ENCODE measurements around the gene TSKU. TPM values are rescaled to one million over a fixed set of nuclear protein-coding genes. Genes with fewer than 3 reads are reported as not detected.

Gene TSKU
- total and polyA plus RNA-seq, 2 experiments from 2014 or later = 30.6 to 30.8 TPM

DNA sequence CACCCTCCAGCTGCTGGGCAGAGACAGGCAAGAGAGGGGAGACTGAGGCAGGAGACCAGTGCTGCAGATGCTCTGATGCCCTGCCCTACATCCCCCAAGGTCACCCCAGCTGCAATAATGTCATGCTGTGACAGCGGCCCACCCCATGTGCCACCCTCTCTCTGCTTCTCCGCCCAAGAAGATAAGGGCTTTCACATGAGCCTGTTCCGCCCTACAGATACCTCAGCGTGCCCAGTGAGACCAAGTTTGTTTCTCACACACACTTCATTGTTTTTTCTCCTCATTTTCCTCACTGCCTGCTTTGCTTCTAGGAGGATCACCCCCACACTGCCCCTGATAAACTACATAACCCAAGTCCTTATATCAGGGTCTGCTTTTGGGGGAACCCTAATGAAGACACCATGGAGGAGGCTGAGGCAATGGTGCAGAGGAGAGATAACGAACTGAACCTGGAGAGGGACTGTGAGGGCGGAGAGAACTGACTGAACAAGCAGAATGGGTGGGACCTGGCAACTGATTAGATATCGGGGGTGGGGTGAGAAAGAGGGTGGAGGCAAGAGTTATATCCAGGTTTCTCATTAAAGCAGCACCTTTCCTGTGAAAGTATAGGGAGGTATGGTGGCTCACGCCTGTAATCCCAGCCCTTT, 37.5 kb upstream of the TSKU start:
- H3K4me2 ChIP-seq (ENCODE audit: unreplicated experiment) = no peak overlapping the region
- DNase-seq = no peak
- H3K9me3 ChIP-seq (ENCODE audit: low read depth) = no peaks in the 10 kb centered on the region
- no peak overlapping the region for H2AFZ ChIP-seq
- no peaks in the 10 kb centered on the region for H3K36me3 ChIP-seq (ENCODE audit: low read depth)
- H3K27me3 ChIP-seq (replicated peaks; ENCODE audit: insufficient read depth) = no peaks in the 10 kb centered on the region
- no peak overlapping the region for H3K9ac ChIP-seq
- H3K27ac ChIP-seq = no peak overlapping the region
- no peaks in the 10 kb centered on the region for H3F3A ChIP-seq (ENCODE audit: insufficient read depth)
- 90% methylated on average over 8 of the region's 8 CpGs for WGBS, 2 experiments (ENCODE audit: low coverage in 1 of 2, low lambda C conversion rate in 2 of 2, missing lambda C conversion rate in 2 of 2)
- TF ChIP-seq EZH2phosphoT487 (IDR thresholded peaks at IDR 0.05; ENCODE audit: insufficient read depth, low read depth) = no peak
- TF ChIP-seq EZH2 (IDR thresholded peaks at IDR 0.05; ENCODE audit: insufficient read depth, poor library complexity, severe bottlenecking) = no peak
- H4K20me1 ChIP-seq (ENCODE audit: insufficient read depth) = no peaks in the 10 kb centered on the region
- H3K4me3 ChIP-seq = no peak overlapping the region
- no peaks in the 10 kb centered on the region for H3K79me2 ChIP-seq (ENCODE audit: insufficient read depth)
- in situ Hi-C loops (cut with MboI) = no loop called here
- H3K4me1 ChIP-seq (ENCODE audit: insufficient read depth) = peaks cover 11% of the 10 kb centered on the region; the same call in 1 of the 2 replicates
- no peaks in the 10 kb centered on the region for H3K9me2 ChIP-seq (ENCODE audit: insufficient read depth)

DNA sequence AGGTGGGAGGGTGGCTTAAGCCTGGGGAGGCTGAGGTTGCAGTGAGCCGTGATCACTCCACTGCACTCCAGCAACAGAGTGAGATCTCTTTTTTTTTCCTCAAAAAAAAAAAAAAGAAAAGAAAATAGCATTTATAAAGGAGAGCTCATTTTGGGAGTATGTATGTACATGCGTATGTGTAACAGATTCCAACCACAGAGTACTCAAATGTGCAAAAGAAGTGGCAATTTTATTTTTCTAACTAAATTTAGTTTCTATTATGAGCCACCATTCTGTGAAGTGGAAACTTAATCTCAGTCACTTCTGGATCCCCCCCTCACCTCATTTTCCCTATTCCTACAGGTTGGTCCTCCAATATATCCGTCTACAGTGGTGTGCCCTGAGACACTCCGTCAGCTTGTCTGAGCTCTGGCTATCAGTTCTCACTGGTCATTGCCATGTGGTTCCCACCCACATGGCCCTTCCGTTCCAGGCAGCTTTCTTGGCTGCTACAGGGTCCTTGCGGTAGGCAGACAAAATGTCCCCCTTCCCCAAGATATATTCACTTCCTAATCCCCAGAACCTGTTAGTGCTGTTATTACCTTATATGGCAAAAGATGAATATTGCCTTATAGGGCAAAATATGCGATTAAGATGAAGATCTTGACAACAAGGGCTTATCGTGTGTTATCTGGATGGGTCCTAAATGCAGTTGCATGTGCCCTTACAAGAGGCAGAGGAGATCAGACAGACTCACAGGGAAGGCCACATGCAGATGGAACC, 35.8 kb upstream of the TSKU start:
- Histone ChIP-seq H3K4me2 (ENCODE audit: unreplicated experiment) (no peak overlapping the region), H3K4me3 (no peak overlapping the region), H3K79me2 (ENCODE audit: insufficient read depth) (no peaks in the 10 kb centered on the region), H3F3A (ENCODE audit: insufficient read depth) (no peaks in the 10 kb centered on the region), H3K9ac (no peak overlapping the region), H3K27me3 (replicated peaks; ENCODE audit: insufficient read depth) (no peaks in the 10 kb centered on the region), H3K9me3 (ENCODE audit: low read depth) (no peaks in the 10 kb centered on the region), H3K36me3 (ENCODE audit: low read depth) (no peaks in the 10 kb centered on the region), H3K4me1 (ENCODE audit: insufficient read depth) (peaks cover 13% of the 10 kb centered on the region), H4K20me1 (ENCODE audit: insufficient read depth) (no peaks in the 10 kb centered on the region), H3K27ac (no peak overlapping the region), H2AFZ (no peak overlapping the region), H3K9me2 (ENCODE audit: insufficient read depth) (no peaks in the 10 kb centered on the region)
- TF ChIP-seq EZH2 (IDR thresholded peaks at IDR 0.05; ENCODE audit: insufficient read depth, poor library complexity, severe bottlenecking) (no peak), EZH2phosphoT487 (IDR thresholded peaks at IDR 0.05; ENCODE audit: insufficient read depth, low read depth) (no peak)
- DNase-seq = no peak
- in situ Hi-C loops (cut with MboI) = no loop called here
- 63 to 66% methylated on average over 7 to 8 of the region's 8 CpGs for WGBS, 2 experiments (ENCODE audit: low coverage in 1 of 2, low lambda C conversion rate in 2 of 2, missing lambda C conversion rate in 2 of 2)

DNA sequence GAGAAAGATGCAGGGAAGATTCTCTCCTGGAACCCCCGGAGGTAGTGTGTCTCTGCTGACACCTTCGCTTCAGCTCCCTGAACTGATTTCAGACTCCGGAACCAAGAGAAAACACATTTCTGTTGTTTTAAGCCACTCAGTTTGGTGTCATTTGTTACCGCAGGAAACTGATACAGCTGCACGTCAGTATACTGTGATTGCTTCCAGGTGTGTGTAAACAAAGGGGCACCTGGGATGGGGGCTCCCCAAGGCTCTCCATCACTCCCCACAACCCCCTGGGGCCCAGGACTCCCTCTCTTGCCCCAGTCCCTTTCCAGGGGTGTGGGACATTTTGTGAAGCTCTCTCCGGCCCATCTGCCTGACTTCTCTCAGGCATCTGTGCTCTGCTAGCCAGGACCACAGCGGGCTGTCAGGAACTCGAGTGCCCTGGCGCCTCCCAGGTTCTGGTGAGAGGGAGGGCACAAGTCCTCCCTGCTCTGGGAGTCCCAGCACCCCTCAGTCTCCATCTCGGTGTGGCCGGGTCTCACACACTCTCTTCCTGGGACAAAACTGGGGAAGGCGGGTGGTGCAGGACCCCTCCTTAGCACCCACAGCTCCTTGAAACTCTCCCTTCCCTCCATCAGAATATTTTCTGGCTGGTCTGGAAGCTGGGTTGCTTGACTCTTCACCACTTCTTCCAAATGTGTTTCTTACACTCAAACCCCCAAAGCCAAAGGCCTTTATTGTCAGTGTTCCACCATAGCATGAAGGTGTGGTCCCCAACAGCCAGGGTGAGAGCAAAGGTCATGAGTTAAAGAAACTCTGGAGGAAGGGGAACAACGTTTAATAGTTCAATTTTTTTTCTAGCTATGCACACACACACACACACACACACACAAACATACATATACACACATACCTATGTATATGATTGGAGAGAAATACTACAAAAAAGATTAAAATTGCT, 35.0 kb upstream of the TSKU start:
- DNase-seq = no peak
- Histone ChIP-seq H3K4me2 (ENCODE audit: unreplicated experiment) (no peak overlapping the region), H3K9ac (no peak overlapping the region), H3F3A (ENCODE audit: insufficient read depth) (no peaks in the 10 kb centered on the region), H3K4me3 (no peak overlapping the region), H3K27me3 (replicated peaks; ENCODE audit: insufficient read depth) (no peaks in the 10 kb centered on the region), H3K4me1 (ENCODE audit: insufficient read depth) (peaks cover 12% of the 10 kb centered on the region), H3K36me3 (ENCODE audit: low read depth) (no peaks in the 10 kb centered on the region), H2AFZ (no peak overlapping the region), H3K79me2 (ENCODE audit: insufficient read depth) (no peaks in the 10 kb centered on the region), H3K9me3 (ENCODE audit: low read depth) (no peaks in the 10 kb centered on the region), H3K9me2 (ENCODE audit: insufficient read depth) (no peaks in the 10 kb centered on the region), H3K27ac (no peak overlapping the region), H4K20me1 (ENCODE audit: insufficient read depth) (no peaks in the 10 kb centered on the region)
- TF ChIP-seq EZH2 (IDR thresholded peaks at IDR 0.05; ENCODE audit: insufficient read depth, poor library complexity, severe bottlenecking) (no peak), EZH2phosphoT487 (IDR thresholded peaks at IDR 0.05; ENCODE audit: insufficient read depth, low read depth) (no peak)
- in situ Hi-C loops (cut with MboI) = no loop called here
- 79 to 82% methylated on average over 12 to 13 of the region's 13 CpGs for WGBS, 2 experiments (ENCODE audit: low coverage in 1 of 2, low lambda C conversion rate in 2 of 2, missing lambda C conversion rate in 2 of 2)

DNA sequence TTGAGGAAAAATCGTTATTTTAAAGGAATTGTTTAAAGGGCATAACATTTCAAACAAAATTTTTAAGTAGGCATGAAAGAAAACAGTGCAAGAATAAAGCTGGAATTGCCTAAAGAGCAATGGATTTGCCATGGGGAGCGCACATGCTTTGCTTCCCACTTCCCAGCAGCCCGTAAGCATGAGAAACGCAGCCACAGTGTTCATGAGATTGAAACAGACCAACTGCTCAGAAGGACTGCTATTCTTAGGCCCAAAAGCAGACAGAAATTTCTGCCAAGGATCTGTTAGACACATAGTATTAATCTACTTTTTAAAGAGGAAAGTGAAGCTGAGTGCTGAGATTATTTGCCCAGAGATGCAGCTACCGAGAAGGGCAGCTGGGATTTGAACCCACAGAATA, 34.2 kb upstream of the TSKU start:
- no peaks in the 10 kb centered on the region for H3K79me2 ChIP-seq (ENCODE audit: insufficient read depth)
- H3K4me1 ChIP-seq (ENCODE audit: insufficient read depth) = peaks cover 15% of the 10 kb centered on the region
- no peaks in the 10 kb centered on the region for H3F3A ChIP-seq (ENCODE audit: insufficient read depth)
- WGBS, 2 experiments (ENCODE audit: low coverage in 1 of 2, low lambda C conversion rate in 2 of 2, missing lambda C conversion rate in 2 of 2) = 84 to 91% methylated on average over 5 of the region's 5 CpGs
- no peak overlapping the region for H3K4me2 ChIP-seq (ENCODE audit: unreplicated experiment)
- H3K27me3 ChIP-seq (replicated peaks; ENCODE audit: insufficient read depth) = no peaks in the 10 kb centered on the region
- H3K4me3 ChIP-seq = no peak overlapping the region
- no peaks in the 10 kb centered on the region for H4K20me1 ChIP-seq (ENCODE audit: insufficient read depth)
- no peak overlapping the region for H2AFZ ChIP-seq
- in situ Hi-C loops (cut with MboI) = no loop called here
- no peaks in the 10 kb centered on the region for H3K36me3 ChIP-seq (ENCODE audit: low read depth)
- DNase-seq = no peak
- no peak overlapping the region for H3K27ac ChIP-seq
- H3K9me3 ChIP-seq (ENCODE audit: low read depth) = no peaks in the 10 kb centered on the region
- H3K9ac ChIP-seq = no peak overlapping the region
- no peak for TF ChIP-seq EZH2phosphoT487 (IDR thresholded peaks at IDR 0.05; ENCODE audit: insufficient read depth, low read depth)
- no peak for TF ChIP-seq EZH2 (IDR thresholded peaks at IDR 0.05; ENCODE audit: insufficient read depth, poor library complexity, severe bottlenecking)
- no peaks in the 10 kb centered on the region for H3K9me2 ChIP-seq (ENCODE audit: insufficient read depth)
